NCI-H345 (cell line): ENCODE results near the gene MPND.
A peak's percentile ranks its signal among the peaks of the same experiment; 100 is the strongest.

Experiments
- DNase-seq: peaks from one replicate; lab custom pipeline; 2025; lab: John Stamatoyannopoulos, UW

MPND gene

GRCh38 chr19:4366666-4367335, 23.4 kb downstream of the MPND start:
- no peak for DNase-seq

DNA sequence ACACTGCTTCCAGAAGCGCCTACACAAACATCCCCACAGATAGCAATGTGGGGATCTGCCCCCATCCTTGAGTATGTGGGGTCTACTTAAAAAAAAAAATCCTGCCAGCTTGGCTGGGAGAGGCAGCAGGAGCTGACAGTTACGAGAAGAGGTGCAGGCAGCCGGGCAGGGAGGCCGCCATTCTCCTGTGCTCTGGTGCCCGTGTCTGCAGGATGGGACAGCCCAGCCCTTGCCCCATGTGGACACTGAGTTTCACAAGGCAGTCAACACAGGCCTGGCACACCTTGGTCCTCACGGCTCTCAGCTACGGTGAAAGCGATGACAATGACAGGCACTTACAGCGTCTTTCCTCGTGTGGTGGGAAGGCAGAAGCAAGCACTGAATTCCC, 24.0 kb downstream of the MPND start:
- no peak for DNase-seq

- no peak for DNase-seq
These were observed 24.4 kb downstream of the MPND start for GRCh38 chr19:4367781-4368127.

GRCh38 chr19:4368128-4368820, 24.9 kb downstream of the MPND start:
- DNase-seq, result no peak

GRCh38 chr19:4369109-4369887, 25.9 kb downstream of the MPND start:
- no peak for DNase-seq

DNA sequence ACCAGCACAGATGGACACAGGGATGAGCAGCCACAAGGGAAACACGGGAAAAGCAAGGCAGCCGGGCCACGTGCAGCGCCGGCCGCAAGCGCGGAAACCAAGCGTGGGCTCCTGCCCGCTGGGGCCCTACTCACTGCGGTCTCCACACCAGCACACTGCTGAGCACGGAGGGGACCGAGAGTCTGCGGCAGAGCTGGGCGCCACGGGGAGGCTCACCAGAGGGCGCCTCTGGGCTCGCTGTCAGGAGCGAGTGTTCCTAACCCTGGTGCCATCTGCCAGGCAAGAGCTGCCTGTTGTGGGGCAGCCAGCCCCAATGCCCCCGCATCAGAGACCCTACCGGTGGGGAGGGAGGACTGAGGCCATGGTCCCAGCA, 26.5 kb downstream of the MPND start:
- DNase-seq, result no peak

- DNase-seq, result no peak
These were observed 27.2 kb downstream of the MPND start for GRCh38 chr19:4370418-4371041.

- no peak for DNase-seq
These were observed 28.1 kb downstream of the MPND start for GRCh38 chr19:4371247-4372164.

- no peak for DNase-seq
These were observed 29.0 kb downstream of the MPND start for GRCh38 chr19:4372165-4373012.

GRCh38 chr19:4373013-4373367, 29.6 kb downstream of the MPND start:
- no peak for DNase-seq

DNA sequence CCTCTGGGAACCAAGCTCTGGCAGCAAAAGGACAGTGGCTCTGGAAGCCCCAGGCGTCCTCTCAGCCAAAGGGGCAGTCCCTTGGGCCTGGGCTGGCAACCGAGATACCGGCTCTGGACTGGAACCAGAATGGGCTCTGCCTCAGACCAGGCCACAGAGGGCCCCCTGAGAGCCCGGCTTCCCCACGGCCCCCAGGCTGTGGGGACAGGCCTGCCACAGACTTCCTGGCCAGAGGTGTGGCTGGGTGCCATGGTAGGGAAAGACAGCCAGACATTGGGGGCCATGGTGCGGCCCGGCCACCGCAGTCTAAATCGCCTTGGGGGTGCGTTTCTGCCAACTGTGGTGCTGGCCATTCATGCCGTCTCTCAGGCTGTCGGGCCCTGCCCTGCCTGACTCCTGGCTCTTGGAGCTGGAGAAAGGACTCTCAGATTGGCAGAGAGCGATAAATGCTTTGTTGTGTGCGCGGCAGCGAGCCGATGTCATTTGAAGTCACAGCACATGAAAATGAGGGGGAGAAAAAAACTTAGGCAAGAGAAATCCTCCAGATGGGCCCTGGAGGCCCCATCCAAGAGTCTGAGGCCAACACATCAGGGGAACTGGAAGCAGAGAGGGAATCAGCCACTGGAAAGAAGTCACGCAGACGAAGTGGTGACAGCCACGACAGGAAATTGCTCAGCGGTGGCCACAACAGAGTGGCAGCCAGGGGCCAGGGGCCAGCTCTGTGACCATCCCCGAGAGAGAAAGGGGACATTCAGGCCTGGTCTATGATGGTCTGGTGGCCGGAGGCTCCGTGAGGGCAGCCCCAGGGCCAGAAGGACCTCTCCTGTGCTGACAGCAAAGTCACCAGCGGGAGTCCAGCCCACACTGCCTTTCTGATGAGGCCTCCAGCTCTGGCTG, 30.5 kb downstream of the MPND start:
- DNase-seq, result no peak

DNA sequence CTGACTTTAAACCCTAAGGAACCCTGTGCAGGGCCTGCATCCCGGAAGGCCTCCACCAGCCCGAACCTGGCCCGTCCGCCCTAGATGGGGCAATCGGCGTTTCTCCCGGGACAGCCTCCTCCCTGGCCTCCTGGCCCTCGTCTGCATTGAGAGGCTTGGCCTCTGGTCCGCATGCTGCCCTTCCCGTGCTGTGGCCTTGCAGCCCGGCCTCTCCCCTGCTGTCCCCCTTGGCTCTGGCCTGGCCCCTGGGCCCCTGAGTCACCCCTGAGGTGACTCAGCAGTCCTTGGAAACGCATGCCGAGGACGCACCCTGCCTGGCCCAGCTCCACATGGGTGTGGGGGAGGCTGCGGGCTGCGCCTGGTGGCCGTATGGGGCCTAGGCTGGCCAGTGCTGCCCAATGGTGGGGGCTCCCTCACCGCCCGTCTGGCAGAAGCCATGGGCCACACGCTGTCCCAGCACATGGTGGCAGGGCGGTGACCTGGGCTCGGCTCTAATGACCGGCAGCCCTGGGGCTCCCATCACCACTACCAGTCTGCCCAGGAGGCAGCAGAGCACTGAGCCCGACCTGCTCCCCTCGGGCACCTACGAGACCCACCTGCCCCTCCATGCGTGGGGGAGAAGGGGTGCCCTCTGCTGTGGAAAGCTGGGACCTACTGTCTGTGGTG, 31.3 kb downstream of the MPND start:
- DNase-seq, result no peak

GRCh38 chr19:4375164-4376027, 32.0 kb downstream of the MPND start:
- peak; percentile 36 for DNase-seq

DNA sequence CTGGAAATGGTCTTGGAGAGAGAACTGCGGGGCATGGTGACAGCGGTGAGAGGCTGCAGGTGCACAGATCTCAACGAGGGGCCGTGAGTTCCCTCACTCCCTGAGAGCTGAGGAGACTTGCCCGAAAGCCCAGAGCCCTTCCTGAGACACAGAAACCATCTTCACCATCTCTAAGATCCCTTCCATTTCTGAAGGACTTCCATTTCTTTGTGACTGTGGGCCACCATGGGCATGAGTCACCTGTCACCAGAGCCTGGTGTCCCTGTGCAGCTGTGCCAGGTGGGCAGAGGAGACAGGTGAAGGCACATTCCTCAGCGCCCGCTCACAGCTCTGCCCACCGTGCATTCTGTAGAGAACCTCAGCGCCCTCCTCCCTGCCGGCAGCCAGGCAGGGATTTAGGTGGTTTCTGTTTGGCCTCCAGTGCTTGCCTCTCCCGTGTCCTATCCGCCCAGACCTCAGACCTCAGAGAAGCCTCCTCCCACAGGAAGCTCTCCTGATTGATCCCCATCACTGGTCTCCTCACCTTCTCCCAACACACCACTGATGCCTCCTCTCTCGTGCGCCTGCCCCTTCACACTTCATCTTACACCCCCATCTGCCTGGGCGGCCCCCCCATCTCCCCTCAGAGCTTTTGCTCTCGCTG, 32.8 kb downstream of the MPND start:
- no peak for DNase-seq

DNA sequence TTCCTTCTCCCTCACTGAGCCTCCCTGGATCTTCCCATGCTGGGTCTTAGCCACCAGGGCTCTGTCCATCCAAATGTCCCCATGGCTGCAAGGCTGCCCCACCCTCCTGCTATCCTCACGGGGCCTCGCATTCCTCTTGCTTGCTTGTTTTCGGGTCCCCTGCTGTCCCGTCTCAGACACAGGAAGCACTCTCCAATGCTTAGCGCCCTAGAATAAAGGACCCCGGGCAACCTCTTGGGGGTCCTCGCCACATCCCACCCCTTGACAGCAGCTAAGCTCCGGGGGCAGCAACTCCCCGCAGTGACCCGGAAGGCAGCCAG, 33.3 kb downstream of the MPND start:
- no peak for DNase-seq

- DNase-seq, result no peak
These were observed 33.8 kb downstream of the MPND start for GRCh38 chr19:4376991-4377781.

- no peak for DNase-seq
These were observed 35.5 kb downstream of the MPND start for GRCh38 chr19:4378886-4379285.
